GM21737 (cell line): Measurements from ENCODE around the gene GPR153.
A peak's percentile ranks its signal among the peaks of the same experiment; 100 is the strongest.
"Not testable (repeated sequence)": the region's sequence is repeated elsewhere in the genome, so short reads cannot be mapped to it uniquely, and the experiment has no call there.

Source experiments
- ATAC-seq: cut with Tn5 transposase; IDR thresholded peaks from one replicate; pipeline ENCODE4 v1.9.1; 2021; ENCODE audit warnings: mild to moderate bottlenecking, moderate library complexity; ENCODE audit not compliant: unreplicated experiment

The GPR153 gene

GRCh38 chr1:6235296-6235677 is 25.6 kb downstream of the GPR153 start:
- peak; percentile 14 for ATAC-seq

- no peak for ATAC-seq
Measured at GRCh38 chr1:6234502-6235295, 26.2 kb downstream of the GPR153 start.

GRCh38 chr1:6233376-6233775 is 27.5 kb downstream of the GPR153 start:
- ATAC-seq: no peak

- no peak for ATAC-seq
Measured at GRCh38 chr1:6225651-6226050, 35.2 kb downstream of the GPR153 start.

GRCh38 chr1:6224718-6225117 is 36.2 kb downstream of the GPR153 start:
- ATAC-seq: no peak

- no peak for ATAC-seq
Measured at GRCh38 chr1:6223617-6224016, 37.3 kb downstream of the GPR153 start.

GRCh38 chr1:6222636-6223035 is 38.3 kb downstream of the GPR153 start:
- no peak for ATAC-seq

GRCh38 chr1:6221210-6221784 is 39.6 kb downstream of the GPR153 start:
- ATAC-seq: no peak

- no peak for ATAC-seq
Measured at GRCh38 chr1:6220236-6220635, 40.7 kb downstream of the GPR153 start.

- not testable (repeated sequence) for ATAC-seq
Measured at GRCh38 chr1:6219641-6220040, 41.3 kb downstream of the GPR153 start.

GRCh38 chr1:6218375-6219164 is 42.3 kb downstream of the GPR153 start:
- ATAC-seq: no peak

GRCh38 chr1:6212193-6212959 is 48.5 kb downstream of the GPR153 start:
- ATAC-seq: no peak

GRCh38 chr1:6211731-6212130 is 49.2 kb downstream of the GPR153 start:
- ATAC-seq: no peak

GRCh38 chr1:6210591-6211355 is 50.1 kb downstream of the GPR153 start:
- ATAC-seq: no peak

GRCh38 chr1:6209661-6210580 is 51.0 kb downstream of the GPR153 start:
- ATAC-seq: no peak

GRCh38 chr1:6208723-6209660 is 51.9 kb downstream of the GPR153 start:
- ATAC-seq: no peak

GRCh38 chr1:6207921-6208320 is 53.0 kb downstream of the GPR153 start:
- no peak for ATAC-seq
